Natural killer cell (primary cell): ENCODE results near the gene DLST. TPM values are rescaled to one million over a fixed set of nuclear protein-coding genes. Genes with fewer than 3 reads are reported as not detected.

ENCODE experiments used
- ATAC-seq, 3 donors: fragments of 150-1000 bp in 2 of 3; fragments of 200-7000 bp in 1 of 3; cut with Tn5 transposase; 1 replicate in 1 of 3; 2 replicates in 2 of 3; pipeline ENCODE4 v1.10.0; 2021; ENCODE audit warnings: mild to moderate bottlenecking in 2 of 3, moderate library complexity in 2 of 3
- DNase-seq, 2 donors: peaks; one replicate each; pipeline versions ENCODE4 v3.0.0 to v3.0.0-alpha.2; 2013 to 2021; ENCODE audit warnings: mixed read lengths in 1 of 2
- H3K27ac ChIP-seq: one replicate; pipeline ENCODE4 v1.5.1; 2013; ENCODE audit warnings: mild to moderate bottlenecking, low read length
- H3K27me3 ChIP-seq: one replicate; pipeline ENCODE4 v1.6.1; 2013; ENCODE audit warnings: low read length; ENCODE audit not compliant: control insufficient read depth, insufficient read depth
- H3K36me3 ChIP-seq: one replicate; pipeline ENCODE4 v1.6.1; 2013; ENCODE audit warnings: low read length; ENCODE audit not compliant: control insufficient read depth, insufficient read depth
- H3K4me1 ChIP-seq: one replicate; pipeline ENCODE4 v1.6.1; 2013; ENCODE audit warnings: low read length; ENCODE audit not compliant: control insufficient read depth, insufficient read depth
- H3K4me3 ChIP-seq: one replicate; pipeline ENCODE4 v1.5.1; 2013; ENCODE audit warnings: low read length
- H3K9me3 ChIP-seq: one replicate; pipeline ENCODE4 v1.6.1; 2013; ENCODE audit warnings: low read length; ENCODE audit not compliant: control insufficient read depth, insufficient read depth
- H3K27ac Mint-ChIP-seq, 2 donors: one replicate each; pipeline ENCODE4 v1.8.0; 2022; ENCODE audit warnings: mild to moderate bottlenecking in 2 of 2, mixed read lengths in 2 of 2, moderate library complexity in 1 of 2
- H3K27me3 Mint-ChIP-seq, 2 donors: one replicate each; pipeline ENCODE4 v1.8.0; 2022; ENCODE audit warnings: low read depth in 2 of 2, mixed read lengths in 2 of 2
- H3K36me3 Mint-ChIP-seq: one replicate; pipeline ENCODE4 v1.8.0; 2022; ENCODE audit warnings: mixed read lengths
- H3K4me1 Mint-ChIP-seq, 2 donors: one replicate each; pipeline ENCODE4 v1.8.0; 2022; ENCODE audit warnings: mixed read lengths in 2 of 2
- H3K4me3 Mint-ChIP-seq: one replicate; pipeline ENCODE4 v1.8.0; 2022; ENCODE audit warnings: mild to moderate bottlenecking, moderate library complexity, mixed read lengths
- H3K9me3 Mint-ChIP-seq, 2 donors: one replicate each; pipeline ENCODE4 v1.8.0; 2022; ENCODE audit warnings: mixed read lengths in 2 of 2
- CTCF ChIP-seq: fragments of 200-600 bp; IDR thresholded peaks from one replicate; pipeline ENCODE4 v1.8.0; 2022; ENCODE audit warnings: antibody characterized with exemption
- WGBS: methylation state at CpG from one replicate; pipeline ENCODE4 v1.1.7; 2013; ENCODE audit warnings: missing lambda C conversion rate; ENCODE audit not compliant: insufficient coverage; 5-methylcytosine and 5-hydroxymethylcytosine counted together
- intact Hi-C: fragments of 100-400 bp; cut with micrococcal nuclease; formaldehyde crosslinking; loops from one replicate; pipeline ENCODE4 v1.14.2; 2022
- total RNA-seq, 4 donors: library from RNA; stranded (reverse); fragments of 120-200 nt in 1 of 4; gene quantifications; one replicate each; pipeline versions ENCODE4 v1.2.3 to v1.2.4, GENCODE V29; 2013 to 2022

Gene DLST
- total RNA-seq, 3 donors from 2014 or later (not counting 1 experiment from before 2014, with no cell fraction given) = 161 to 180 (median 163) TPM

GRCh38 chr14:74935360-74935680, 53.6 kb downstream of the DLST start:
- Mint-ChIP-seq H3K27me3 (peaks cover 0 to 6% of the 10 kb centered on the region in 2 donors), H3K4me3 (no peak overlapping the region), H3K9me3 (no peaks in the 10 kb centered on the region), H3K4me1 (peaks cover 5 to 6% of the 10 kb centered on the region in 2 donors), H3K27ac (no peak overlapping the region), H3K36me3 (no peaks in the 10 kb centered on the region)
- Histone ChIP-seq H3K27me3 (no peaks in the 10 kb centered on the region), H3K27ac (no peak overlapping the region), H3K36me3 (no peaks in the 10 kb centered on the region), H3K4me1 (peaks cover 14% of the 10 kb centered on the region), H3K9me3 (no peaks in the 10 kb centered on the region), H3K4me3 (no peak overlapping the region)
- TF ChIP-seq CTCF = no peak
- WGBS = 87% methylated on average over 5 of the region's 9 CpGs
- DNase-seq = no peak
- ATAC-seq = no peak
- intact Hi-C loops = no loop called here

GRCh38 chr14:74936151-74936550, 54.4 kb downstream of the DLST start:
- 93% methylated on average over 10 of the region's 11 CpGs for WGBS
- Histone ChIP-seq H3K4me1 (peaks cover 22% of the 10 kb centered on the region), H3K27ac (no peak overlapping the region), H3K4me3 (no peak overlapping the region), H3K36me3 (no peaks in the 10 kb centered on the region), H3K9me3 (no peaks in the 10 kb centered on the region), H3K27me3 (no peaks in the 10 kb centered on the region)
- H3K4me1 Mint-ChIP-seq = peaks cover 8 to 10% of the 10 kb centered on the region in 2 donors
- no peaks in the 10 kb centered on the region for H3K9me3 Mint-ChIP-seq
- TF ChIP-seq CTCF = no peak
- intact Hi-C loops = no loop called here
- ATAC-seq = no peak
- peaks cover 0 to 6% of the 10 kb centered on the region in 2 donors for H3K27me3 Mint-ChIP-seq
- H3K36me3 Mint-ChIP-seq = no peaks in the 10 kb centered on the region
- DNase-seq = no peak
- no peak overlapping the region for H3K4me3 Mint-ChIP-seq
- no peak overlapping the region for H3K27ac Mint-ChIP-seq

GRCh38 chr14:74936731-74937130, 55.0 kb downstream of the DLST start:
- no peak for TF ChIP-seq CTCF
- ATAC-seq (no peak), DNase-seq (no peak)
- Histone ChIP-seq H3K27me3 (no peaks in the 10 kb centered on the region), H3K4me1 (peaks cover 28% of the 10 kb centered on the region), H3K36me3 (no peaks in the 10 kb centered on the region), H3K27ac (no peak overlapping the region), H3K4me3 (no peak overlapping the region), H3K9me3 (no peaks in the 10 kb centered on the region)
- Mint-ChIP-seq H3K27ac (no peak overlapping the region), H3K36me3 (no peaks in the 10 kb centered on the region), H3K9me3 (no peaks in the 10 kb centered on the region), H3K27me3 (peaks cover 0 to 6% of the 10 kb centered on the region in 2 donors), H3K4me3 (no peak overlapping the region), H3K4me1 (peaks cover 14 to 16% of the 10 kb centered on the region in 2 donors)
- 84% methylated on average over 8 of the region's 8 CpGs for WGBS
- intact Hi-C loops = no loop called here

- 45% methylated on average over 1 of the region's 2 CpGs for WGBS
- TF ChIP-seq CTCF = no peak
- Histone ChIP-seq H3K9me3 (no peaks in the 10 kb centered on the region), H3K36me3 (no peaks in the 10 kb centered on the region), H3K27ac (no peak overlapping the region), H3K27me3 (no peaks in the 10 kb centered on the region), H3K4me1 (peaks cover 32% of the 10 kb centered on the region), H3K4me3 (no peak overlapping the region)
- Mint-ChIP-seq H3K4me3 (no peak overlapping the region), H3K9me3 (no peaks in the 10 kb centered on the region), H3K4me1 (peaks cover 18 to 20% of the 10 kb centered on the region in 2 donors), H3K27ac (no peak overlapping the region), H3K27me3 (peaks cover 0 to 6% of the 10 kb centered on the region in 2 donors), H3K36me3 (no peaks in the 10 kb centered on the region)
- ATAC-seq (no peak), DNase-seq (no peak)
- intact Hi-C loops = no loop called here
Observed at GRCh38 chr14:74937171-74937570, 55.5 kb downstream of the DLST start.
